Measurements from ENCODE around the gene SLC6A18.

SLC6A18 gene

DNA sequence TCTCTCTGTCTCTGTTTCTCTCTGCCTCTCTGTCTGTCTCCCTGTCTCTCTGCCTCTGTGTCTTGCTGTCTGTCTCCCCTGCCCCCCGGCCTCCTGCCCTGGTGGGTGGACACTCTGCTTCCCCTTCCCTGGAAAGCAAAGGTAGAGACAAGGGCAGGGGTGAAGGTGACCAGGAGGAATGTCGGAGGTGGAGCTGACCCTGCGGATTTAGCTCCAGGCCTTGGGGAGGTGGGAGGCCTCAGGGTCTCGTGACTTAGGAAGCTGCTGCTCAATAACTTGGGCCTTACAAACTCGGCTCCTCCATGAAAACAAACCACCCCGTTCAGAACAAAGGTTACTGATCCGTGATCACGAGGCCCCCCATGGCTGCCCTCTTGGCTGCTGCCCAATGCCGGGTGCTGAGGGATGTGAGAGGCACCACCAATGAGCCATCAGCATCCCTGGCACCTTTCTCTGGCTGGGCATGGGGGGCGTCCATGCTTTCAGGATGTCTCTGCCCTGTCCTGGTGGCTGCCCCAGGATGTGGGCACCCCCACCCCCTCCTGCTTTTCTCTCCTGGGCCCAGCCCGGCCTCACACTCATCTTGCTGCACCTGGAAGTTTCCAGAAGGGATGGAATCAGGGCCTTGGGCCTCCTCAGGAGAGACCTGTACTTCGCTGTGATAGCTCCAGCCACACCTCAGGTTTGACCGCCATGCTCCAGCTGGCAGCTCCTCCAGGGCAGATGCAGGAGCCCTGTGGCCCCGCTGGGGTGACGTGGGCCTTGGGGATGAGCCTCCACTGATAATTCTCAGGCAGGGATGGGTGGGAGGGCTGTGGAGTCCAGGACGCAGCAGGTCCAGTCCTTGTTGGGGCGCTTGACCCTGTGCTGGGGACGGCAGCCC lies 38.6 kb upstream of the SLC6A18 start:
- DNase-seq (ENCODE audit: low read depth): no peak

DNA sequence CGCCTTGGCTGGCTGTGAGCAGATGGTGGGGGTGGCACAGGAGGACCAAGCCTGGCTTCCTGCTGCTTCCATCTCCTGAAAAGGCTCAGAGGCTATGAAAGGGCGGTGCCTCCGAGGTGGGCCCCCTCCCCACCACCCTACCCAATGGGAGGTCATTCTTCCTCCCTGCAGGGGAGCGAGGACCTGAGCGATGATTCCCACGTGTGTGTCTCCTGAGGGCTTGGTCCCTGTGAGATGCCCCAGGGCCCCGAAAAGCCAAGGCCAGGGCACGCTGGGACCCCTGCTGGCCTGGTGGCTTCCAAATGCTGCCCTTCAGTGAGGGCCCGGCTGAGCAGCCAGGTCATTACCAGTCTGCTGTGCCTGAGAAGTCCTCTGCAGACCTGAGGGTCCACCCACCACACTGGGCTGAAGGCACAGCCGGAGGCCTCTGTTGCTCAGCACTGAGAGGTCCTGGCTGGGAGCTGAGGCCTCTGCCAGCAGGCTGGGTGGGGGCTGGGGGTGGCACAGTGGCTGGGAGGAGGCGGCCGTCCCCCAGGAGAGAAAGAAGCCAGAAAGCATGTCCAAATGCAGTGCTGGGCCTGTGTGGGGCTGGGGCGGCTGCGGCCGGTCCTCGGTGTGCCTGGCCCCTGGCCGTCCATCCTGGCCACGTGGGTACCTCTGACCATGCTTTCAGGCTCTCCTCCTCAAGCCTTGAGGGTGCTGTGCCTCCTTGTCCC lies 37.8 kb upstream of the SLC6A18 start:
- no peak for DNase-seq (ENCODE audit: low read depth)

DNA sequence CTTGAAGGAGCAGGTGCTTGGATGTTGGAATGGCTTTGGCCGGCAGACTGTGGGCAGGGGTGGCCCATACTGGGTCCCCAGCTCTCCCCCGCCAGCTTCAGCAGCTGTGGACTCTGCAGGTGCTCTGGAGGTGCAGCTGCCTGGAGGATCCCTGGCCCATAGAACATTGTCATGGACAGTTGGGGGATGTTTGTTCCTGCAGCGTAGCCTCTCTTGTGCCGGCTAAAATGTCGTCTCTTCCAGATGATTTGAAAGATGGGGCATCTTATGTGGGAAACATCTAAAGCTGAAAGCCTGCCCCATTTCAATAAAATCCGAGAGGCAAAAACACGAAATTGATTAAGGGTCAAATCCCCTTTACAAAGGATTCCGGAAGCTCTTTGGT lies 37.2 kb upstream of the SLC6A18 start:
- DNase-seq (ENCODE audit: low read depth): no peak

DNA sequence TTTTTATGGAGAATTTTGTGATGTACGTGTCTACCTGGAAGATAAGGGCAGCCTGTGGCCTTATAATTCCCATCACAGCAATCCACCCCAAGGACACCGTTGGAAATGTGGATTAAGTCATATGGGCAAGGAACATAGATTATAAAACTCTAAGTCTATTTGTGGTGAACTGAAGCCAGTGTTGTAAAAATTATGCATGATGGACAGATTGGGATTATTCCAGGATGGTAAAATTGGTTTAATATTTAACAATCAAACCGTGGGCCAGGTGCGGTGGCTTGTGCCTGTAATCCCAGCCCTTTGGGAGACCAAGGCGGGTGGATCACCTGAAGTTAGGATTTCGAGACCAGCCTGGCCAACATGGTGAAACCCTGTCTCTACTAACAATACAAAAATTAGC lies 36.7 kb upstream of the SLC6A18 start:
- DNase-seq (ENCODE audit: low read depth): no peak

DNA sequence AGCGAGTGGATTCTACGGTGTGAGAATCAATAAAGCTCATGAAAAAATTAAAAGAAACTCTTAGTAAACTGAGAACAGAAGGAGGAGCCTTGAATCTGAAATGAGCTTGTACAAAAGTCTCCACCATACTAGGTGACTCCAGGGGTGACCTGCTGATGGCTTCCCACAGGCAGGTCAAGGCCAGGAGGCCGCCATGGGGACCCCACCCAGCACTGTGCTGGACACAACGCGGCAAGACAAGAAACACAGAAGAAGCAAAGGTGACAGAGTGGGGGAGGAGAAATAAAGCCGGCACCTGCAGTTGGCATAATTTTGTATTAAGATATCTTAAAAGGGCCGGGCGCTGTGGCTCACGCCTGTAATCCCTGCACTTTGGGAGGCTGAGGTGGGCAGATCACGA lies 35.9 kb upstream of the SLC6A18 start:
- no peak for DNase-seq (ENCODE audit: low read depth)

DNA sequence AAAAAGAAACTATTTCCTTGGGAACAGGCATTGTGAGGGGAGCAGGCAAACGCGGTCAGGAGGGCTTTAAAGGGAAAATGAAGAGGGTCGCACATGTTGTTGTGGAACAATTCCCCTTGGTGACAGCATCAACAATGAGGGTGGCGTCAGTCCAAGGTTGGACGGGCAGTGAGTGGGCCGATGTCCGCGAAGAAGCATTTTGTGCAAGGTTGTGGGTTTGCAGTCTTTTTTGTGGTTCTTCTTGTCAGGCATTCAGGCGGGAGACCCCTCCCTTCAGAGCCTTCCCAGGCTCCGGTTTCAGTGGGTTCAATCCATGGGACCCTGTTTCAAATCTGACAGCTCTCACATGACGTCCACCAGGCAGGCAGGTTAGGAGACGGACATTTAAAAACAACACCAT lies 34.9 kb upstream of the SLC6A18 start:
- DNase-seq (ENCODE audit: low read depth): no peak

DNA sequence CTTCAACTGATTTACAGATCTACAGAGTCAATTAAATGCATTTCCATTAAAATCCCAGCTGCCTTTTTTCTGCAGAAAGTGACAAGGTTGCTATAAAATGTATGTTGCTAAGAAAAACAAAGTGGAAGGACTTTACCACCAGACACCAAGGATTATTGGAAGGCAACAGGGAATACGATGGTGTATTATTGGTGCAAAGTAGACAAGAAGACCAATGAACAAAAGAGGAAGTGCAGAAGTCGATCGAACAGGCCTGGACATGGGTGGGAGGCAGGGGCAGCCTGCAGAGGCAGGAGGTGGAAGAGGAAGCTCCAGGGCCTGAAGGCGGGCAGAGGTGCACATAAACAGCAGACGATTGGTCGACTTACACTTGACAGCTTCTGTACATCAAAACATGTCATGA lies 34.3 kb upstream of the SLC6A18 start:
- no peak for DNase-seq (ENCODE audit: low read depth)

DNA sequence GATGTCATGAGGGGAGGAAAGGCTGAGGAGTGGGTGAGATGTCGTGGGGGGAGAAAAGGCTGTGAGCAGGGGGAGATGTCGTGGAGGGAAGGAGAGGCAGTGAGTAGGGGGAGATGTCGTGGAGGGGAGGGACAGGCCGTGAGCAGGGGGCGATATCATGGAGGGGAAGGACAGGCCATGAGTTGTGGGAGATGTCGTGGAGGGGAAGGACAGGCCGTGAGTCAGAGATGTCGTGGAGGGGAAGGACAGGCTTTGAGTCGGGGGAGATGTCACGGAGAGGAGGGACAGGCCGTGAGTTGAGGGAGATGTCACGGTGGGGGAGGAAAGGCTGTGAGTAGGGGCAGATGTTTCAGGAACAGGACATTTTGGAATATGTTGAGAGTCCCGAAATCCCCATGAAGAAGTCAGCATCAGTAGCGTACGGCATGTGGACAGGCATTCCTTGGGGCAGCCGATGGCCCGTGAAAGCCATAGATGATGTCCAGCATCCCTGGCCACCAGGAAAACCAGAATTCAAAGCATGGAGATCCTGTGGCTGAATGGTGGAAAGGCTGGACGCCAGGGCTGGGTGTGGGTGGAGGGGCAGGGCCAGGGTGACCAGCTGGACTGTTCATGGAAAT lies 32.1 kb upstream of the SLC6A18 start:
- no peak for DNase-seq (ENCODE audit: low read depth)

DNA sequence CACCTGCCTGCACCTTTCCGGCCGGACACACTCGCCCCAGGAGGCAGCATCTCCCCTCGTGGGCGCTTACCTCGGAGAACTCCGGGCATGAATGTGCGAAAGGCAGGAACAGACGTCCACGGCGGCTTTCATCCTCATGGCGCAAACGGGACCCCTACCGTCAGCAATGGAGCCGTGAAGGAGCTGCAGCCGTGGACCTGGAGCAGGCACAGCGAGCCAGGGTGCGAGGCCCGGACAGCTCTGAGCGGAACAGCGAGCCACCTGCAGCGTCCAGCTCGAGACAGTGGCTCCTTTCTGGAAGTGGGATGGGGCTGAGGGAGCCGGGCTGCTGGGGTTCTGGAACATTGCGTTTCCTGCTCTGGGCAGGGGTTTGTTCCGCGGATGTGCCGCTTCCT lies 31.6 kb upstream of the SLC6A18 start:
- no peak for DNase-seq (ENCODE audit: low read depth)

DNA sequence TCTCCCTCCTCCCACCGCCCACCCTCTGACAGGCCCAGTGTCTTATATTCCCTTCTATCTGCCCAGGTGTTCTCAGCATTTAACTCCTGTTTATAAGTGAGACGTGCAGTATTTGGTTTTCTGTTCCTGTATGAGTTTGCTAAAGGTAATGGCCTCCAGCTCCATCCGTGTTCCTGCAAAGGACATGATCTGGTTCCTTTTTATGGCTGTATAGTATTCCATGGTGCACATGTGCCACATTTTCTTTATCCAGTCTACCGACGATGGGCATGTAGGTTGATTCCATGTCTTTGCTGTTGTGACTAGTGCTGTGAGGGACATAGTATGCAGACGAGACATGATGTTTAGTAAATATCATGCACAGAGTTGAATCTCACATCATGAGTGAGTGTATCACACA lies 30.8 kb upstream of the SLC6A18 start:
- DNase-seq (ENCODE audit: low read depth): no peak

DNA sequence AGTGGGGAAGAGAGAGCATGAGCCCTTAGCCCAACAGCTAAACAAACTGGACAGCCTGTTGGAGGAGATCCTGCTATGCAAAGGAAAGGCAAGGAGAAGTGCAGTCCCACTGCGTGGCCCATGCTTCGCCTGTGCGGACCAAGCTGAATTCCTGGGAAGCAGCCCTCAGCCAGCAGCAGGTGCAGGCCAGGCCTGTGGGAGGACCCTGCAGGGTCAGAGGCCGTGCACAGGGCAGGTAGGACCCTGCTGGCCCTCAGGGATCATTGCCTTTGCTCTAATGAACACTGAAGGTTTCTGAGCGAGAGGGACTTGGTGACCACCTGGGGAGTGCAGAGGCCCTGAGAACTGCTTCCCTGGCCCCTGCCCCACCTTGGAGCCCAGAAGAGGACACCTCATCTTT lies 29.7 kb upstream of the SLC6A18 start:
- DNase-seq (ENCODE audit: low read depth): no peak

DNA sequence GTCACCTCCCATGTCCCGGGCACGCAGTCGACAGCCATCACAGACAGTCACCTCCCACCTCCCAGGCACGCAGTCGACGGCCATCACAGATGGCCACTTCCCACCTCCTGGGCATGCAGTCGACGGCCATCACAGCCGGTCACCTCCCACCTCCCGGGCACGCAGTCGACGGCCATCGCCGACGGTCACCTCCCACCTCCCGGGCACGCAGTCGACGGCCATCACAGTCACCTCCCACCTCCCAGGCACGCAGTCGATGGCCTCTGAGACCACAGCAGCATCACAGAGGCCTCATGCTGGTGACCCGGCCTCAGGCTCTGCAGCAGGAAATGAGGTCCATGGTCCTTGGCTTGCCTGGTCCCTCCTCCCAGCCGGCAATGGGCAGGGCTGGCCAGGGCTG lies 29.3 kb upstream of the SLC6A18 start:
- no peak for DNase-seq (ENCODE audit: low read depth)

DNA sequence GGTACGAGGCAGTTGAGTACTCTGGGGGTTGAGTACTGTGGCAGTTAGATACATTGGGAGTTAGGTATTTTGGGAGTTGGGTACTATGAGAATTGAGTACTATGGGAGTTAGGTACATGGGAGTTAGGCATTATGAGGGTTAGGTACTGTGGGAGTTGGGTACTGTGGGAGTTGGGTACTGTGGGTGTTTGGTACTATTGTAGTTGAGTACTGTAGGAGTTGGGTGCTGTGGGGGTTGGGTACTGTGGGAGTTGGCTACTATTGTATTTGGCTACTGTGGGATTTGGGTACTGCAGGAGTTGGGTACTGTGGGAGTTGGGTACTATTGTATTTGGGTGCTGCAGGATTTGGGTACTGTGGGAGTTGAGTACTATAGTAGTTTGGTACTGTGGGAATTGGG lies 28.6 kb upstream of the SLC6A18 start:
- no peak for DNase-seq (ENCODE audit: low read depth)

DNA sequence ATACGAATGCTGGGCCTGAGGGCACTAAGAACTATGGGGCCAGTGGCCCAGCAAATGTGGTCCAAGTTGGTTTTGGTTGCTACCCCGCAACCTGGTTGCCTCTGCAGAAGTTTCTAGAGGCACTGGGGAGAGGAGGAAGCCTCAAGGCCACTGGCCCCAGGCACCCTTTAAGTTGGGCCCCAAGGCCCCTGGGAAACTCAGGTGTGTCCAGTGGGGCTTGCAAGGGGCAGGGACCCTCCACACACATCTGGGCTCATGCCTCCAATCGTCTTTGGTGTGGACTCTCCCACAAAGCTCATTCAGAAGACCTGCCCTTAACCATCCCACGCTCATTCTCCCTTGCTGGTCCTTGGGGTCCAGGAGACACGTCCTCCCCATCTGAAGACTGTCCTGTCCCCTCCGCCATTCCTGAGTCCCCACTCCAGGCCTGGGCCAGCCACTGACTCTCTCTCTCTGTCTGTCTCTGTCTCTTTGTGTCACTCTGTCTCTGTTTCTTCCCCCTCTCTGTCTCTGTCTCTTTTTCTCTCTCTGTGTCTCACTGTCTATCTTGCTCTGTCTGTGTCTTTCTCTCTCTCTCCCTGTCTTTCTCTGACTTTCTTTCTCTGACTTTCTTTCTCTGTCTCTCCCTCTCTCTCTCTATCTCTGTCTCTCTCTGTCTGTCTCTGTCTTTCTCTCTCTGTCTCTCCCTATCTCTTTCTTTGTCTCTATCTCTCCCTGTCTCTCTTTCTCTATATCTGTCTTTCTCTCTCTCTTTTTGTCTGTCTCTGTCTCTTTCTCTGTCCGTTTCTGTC lies 27.1 kb upstream of the SLC6A18 start:
- DNase-seq (ENCODE audit: low read depth): no peak

DNA sequence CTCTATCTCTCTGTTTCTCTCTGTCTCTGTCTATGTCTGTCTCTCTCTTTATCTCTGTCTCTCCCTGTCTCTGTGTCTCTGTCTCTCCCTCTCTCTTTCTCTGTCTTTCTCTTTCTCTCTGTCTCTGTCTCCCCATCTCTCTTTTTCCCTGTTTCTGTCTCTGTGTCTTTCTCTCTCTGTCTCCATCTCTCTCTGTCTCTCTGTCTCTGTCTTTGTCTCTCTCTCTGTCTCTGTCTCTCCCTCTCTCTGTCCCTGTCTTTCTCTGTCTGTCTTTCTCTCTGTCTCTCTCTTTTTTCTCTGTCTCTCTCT lies 25.9 kb upstream of the SLC6A18 start:
- DNase-seq (ENCODE audit: low read depth): no peak

DNA sequence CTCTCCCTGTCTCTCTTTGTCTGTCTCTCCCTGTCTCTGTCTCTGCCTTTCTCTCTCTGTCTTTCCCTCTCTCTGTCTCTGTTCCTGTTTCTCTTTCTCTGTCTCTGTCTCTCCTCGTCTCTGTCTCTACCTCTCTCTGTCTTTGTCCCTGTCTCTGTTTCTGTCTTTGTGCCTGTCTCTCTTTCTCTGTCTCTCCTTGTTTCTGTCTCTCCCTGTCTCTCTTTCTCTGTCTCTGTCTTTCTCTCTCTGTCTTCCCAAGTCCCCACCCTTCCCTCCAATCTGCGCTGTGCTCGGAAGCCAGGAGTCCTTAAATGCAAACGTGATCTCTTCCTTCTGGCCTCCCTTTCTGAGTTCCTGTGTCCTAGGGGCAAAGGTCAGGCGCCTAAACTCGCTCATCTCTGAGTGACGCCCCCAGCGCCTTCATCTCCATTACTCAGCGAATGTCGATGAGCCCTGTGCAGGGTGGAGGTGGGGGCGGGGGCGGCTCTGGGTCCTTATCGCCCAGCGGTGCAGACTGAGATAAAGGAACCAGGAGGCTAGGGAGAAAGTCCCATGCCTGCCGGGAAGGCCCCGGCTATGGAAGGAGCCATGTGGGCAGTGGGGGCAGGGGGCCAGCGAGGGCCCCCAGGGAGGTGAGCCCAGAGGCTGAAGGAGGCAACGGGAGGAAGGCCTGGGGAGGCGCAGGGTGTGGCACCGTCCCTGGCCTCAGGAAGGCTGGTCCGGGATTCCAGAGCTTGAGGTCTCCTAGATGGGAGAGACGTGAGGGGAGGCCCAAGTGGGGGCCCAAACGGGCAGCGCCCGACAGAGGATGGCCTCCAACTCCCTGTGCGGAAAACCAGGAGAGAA lies 25.3 kb upstream of the SLC6A18 start:
- DNase-seq (ENCODE audit: low read depth): no peak

DNA sequence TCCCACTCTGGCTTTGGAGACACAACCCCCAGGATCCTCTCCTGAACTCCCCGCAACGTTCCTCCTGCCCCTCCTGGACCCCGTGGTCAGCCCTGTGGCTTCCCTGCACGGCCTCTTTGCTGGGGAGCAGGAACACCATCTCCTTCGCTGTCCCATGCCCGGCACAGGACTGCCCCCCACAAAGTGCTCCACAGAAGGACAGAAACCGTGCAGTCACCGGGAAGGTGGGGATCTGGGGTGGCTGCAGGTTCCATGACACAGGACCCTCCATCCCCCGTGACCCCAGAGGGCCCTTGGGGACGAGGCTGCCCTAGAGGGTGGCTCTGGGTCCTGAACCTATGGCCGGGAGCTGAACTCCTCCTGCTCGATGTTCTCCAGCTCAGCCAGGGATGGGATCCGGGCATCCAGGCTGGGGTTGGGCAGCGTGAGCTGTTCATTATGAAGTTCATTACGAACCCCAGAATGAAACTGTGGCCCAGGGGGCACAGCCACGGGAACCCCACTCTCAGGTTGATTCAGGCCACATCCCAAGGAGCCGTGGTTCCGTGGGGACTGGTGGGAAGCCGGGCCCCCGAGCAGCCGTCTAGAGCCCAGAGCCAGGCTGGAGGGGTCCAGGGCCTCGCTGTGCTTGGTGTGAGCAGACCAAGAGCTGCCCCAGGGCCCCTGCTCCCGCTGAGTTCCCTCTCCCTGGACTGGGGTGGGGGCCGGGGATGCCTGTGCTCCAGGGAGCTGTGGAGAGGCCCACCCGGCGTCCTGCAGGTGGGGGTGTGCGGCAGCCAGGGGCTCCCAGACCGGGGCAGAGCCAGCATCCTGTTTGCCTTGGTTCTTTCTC lies 24.5 kb upstream of the SLC6A18 start:
- no peak for DNase-seq (ENCODE audit: low read depth)

DNA sequence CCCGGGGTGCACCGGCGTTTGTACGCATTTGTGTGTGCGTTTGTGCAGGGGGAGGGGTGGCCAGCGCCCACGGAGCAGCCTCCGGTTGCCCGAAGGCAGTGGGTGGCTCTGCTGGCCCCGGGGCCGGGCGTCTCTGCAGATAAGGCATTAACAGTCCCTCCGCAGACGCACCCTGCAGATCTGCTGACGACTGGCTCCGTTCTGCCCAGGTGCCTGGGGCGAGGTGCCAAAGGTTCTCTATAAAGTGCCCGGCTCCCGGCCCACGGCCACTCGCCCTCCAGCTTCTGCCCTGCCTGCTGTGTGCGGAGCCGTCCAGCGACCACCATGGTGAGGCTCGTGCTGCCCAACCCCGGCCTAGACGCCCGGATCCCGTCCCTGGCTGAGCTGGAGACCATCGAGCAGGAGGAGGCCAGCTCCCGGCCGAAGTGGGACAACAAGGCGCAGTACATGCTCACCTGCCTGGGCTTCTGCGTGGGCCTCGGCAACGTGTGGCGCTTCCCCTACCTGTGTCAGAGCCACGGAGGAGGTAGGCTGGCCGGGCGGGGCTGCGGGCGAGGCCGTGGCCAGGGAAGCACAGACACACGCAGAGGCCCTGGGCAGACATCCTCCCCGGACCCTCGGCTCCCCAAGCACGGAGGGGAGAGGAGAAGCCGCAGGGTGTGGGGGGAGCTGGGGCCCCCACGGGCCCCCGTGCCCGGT lies 23.7 kb upstream of the SLC6A18 start, which contains the start of gene SLC6A19:
TSS of gene SLC6A19 (plus strand) at position 269 of the 699 bp plus-strand sequence. CDS start at position 325, 56 bp downstream.
- no peak for DNase-seq (ENCODE audit: low read depth)

DNA sequence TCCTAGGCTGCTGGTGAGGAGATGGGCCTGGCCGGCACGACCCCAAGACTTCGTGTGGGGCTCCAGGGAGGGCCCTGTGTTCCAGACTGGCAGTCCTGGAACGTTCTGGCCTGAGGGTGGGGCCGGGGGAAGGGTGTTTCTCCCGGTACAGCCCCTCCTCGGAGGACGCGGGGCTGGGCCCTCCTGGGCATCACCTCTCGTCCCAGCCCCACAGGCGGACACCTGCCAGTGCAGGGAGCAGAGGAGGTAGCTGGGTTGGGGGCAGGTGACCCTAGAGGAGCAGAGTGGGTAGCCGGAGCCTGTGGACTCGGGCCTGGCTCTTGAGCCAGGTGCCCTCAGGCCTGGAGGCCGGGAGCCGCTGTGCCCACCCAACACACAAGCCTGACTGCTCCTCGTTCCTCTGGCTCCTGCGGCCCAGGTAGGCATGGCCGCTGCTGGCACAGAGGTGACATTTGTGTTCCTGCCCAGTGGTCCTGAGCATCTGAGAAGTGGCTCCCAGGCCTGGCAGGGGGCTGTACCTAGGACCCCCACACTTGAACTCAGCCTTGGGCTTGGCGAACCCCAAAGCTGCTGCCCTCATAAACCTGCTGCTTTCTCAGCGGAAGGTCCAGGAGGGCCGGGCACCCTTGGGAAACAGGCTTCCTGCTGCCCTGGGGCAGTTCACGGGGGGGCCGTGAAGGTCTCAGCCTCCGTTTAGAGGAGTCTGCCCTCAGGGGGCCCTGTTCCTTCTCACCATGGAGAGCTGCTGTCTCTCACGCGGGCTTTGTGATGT lies 23.0 kb upstream of the SLC6A18 start:
- no peak for DNase-seq (ENCODE audit: low read depth)
